Eye (tissue), 1 donor: ENCODE results near the gene MAML2.

Experiments used
- DNase-seq: peaks from one replicate; pipeline ENCODE4 v3.0.0-alpha.2; 2015

The MAML2 gene

GRCh38 chr11:96091476-96091875, 251.5 kb downstream of the MAML2 start:
- no peak for DNase-seq

GRCh38 chr11:96090711-96091110, 252.3 kb downstream of the MAML2 start:
- no peak for DNase-seq

GRCh38 chr11:96088914-96089313, 254.1 kb downstream of the MAML2 start:
- peak; percentile 69 for DNase-seq

GRCh38 chr11:96086111-96086510, 256.9 kb downstream of the MAML2 start:
- no peak for DNase-seq

- peak; percentile 67 for DNase-seq
Observed at GRCh38 chr11:96085319-96085930, 257.6 kb downstream of the MAML2 start.

- DNase-seq: peak; percentile 68
Observed at GRCh38 chr11:96084610-96085318, 258.2 kb downstream of the MAML2 start.

GRCh38 chr11:96082936-96083335, 260.1 kb downstream of the MAML2 start:
- DNase-seq: no peak

GRCh38 chr11:96082002-96082899, 260.7 kb downstream of the MAML2 start:
- no peak for DNase-seq

GRCh38 chr11:96081561-96081960, 261.4 kb downstream of the MAML2 start:
- no peak for DNase-seq

- no peak for DNase-seq
Observed at GRCh38 chr11:96079691-96080090, 263.3 kb downstream of the MAML2 start.

- DNase-seq: no peak
Observed at GRCh38 chr11:96075532-96075959, 267.4 kb downstream of the MAML2 start.

- peak; percentile 68 for DNase-seq
Observed at GRCh38 chr11:96074551-96075310, 268.3 kb downstream of the MAML2 start.

- no peak for DNase-seq
Observed at GRCh38 chr11:96073536-96073935, 269.5 kb downstream of the MAML2 start.

GRCh38 chr11:96072592-96072991, 270.4 kb downstream of the MAML2 start:
- DNase-seq: no peak

- no peak for DNase-seq
Observed at GRCh38 chr11:96070453-96070852, 272.5 kb downstream of the MAML2 start.

- no peak for DNase-seq
Observed at GRCh38 chr11:96067160-96067559, 275.8 kb downstream of the MAML2 start.

GRCh38 chr11:96065379-96065778, 277.6 kb downstream of the MAML2 start:
- DNase-seq: no peak

GRCh38 chr11:96063886-96064285, 279.1 kb downstream of the MAML2 start:
- no peak for DNase-seq

- no peak for DNase-seq
Observed at GRCh38 chr11:96063053-96063452, 279.9 kb downstream of the MAML2 start.

GRCh38 chr11:96062134-96062533, 280.9 kb downstream of the MAML2 start:
- DNase-seq: peak; percentile 68

- DNase-seq: no peak
Observed at GRCh38 chr11:96061730-96062129, 281.3 kb downstream of the MAML2 start.

- no peak for DNase-seq
Observed at GRCh38 chr11:96061069-96061468, 281.9 kb downstream of the MAML2 start.

GRCh38 chr11:96057502-96057901, 285.5 kb downstream of the MAML2 start:
- no peak for DNase-seq
